OCI-LY3 (cell line): ENCODE data around the gene WTAP.

Experiments
- CTCF ChIP-seq: fragments of 200-600, 300-600 bp; sonication (generic); IDR thresholded peaks from 2 replicates; pipeline ENCODE4 v1.5.1; 2014; ENCODE audit warnings: antibody characterized with exemption, low read length, low read depth
- EZH2phosphoT487 ChIP-seq: fragments of 200-600 bp; shearing (Covaris generic); IDR thresholded peaks from 2 replicates; pipeline ENCODE4 v1.6.1; 2018; ENCODE audit warnings: antibody characterized with exemption, mixed run types, low read depth

GRCh38 chr6:159756508-159756907, 29.2 kb downstream of the WTAP start:
- no peak for TF ChIP-seq CTCF
- TF ChIP-seq EZH2phosphoT487 = no peak
